ENCODE measurements around the gene INHBC.
A peak's percentile ranks its signal among the peaks of the same experiment; 100 is the strongest.
"Not testable (repeated sequence)": the region's sequence is repeated elsewhere in the genome, so short reads cannot be mapped to it uniquely, and the experiment has no call there.

The INHBC gene

DNA sequence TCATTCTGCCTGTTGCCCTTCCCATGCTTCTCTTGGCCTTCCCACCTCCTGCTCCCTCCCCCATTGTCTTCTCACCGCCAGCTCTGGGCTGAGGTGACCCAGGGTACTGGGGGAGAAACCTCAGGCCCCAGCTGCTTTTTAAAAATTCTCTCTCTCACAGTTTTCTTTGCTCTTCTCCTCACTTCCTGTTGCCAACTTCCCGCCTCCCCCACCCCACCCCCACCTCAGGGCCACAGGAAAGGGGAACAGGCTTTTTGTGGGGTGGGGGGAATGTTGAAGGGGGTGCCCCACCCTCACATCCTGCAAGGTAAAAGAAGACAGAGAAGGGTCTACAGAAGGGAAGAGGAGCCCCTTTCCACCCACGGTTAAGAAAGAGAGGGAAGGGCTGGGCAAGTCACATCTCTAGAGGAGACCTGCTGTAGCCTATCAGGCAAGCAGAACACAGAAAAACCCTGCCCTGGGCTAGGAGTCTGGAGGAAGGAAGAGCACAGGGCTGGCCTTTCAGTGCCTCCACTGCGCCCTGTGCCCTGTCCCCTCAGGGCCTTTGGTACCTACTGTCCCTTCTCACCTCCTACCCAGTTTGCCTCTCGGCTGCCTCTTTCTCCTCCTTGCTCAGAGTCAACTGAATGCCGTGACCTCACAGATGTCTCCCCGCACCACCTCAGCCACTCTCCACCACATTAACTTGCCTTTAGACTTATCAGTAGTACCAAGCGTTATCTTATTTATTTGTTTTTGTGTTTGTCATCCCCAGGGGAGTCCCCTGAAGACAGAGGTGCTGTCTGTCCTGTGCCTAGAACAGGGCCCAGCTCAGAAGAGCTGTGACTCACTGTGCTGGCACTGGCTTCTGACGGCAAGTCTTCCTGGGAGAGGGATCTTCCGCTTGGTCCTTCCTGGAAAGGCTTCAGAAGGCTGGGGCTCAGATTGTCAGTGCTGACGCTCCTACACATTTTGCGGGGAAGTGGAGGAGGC, 43.4 kb downstream of the INHBC start:
- Mint-ChIP-seq H3K4me3 (peak overlapping the region; percentile 95), H3K27ac (peak overlapping the region; percentile 91), H3K9me3 (no peaks in the 10 kb centered on the region), H3K27me3 (no peaks in the 10 kb centered on the region), H3K36me3 (peaks cover 10% of the 10 kb centered on the region), H3K4me1 (peaks cover 81% of the 10 kb centered on the region)

GRCh38 chr12:57479043-57479375, 44.4 kb downstream of the INHBC start:
- no peaks in the 10 kb centered on the region for H3K9me3 Mint-ChIP-seq
- H3K27me3 Mint-ChIP-seq = no peaks in the 10 kb centered on the region
- peaks cover 7% of the 10 kb centered on the region for H3K36me3 Mint-ChIP-seq
- H3K4me1 Mint-ChIP-seq = peaks cover 77% of the 10 kb centered on the region
- H3K4me3 Mint-ChIP-seq = peak overlapping the region; percentile 95
- H3K27ac Mint-ChIP-seq = peak overlapping the region; percentile 91

- peak within 1 kb of the TSS; percentile 91 for H3K27ac Mint-ChIP-seq
- H3K4me1 Mint-ChIP-seq = peaks cover 72% of the 10 kb centered on the region
- peak within 1 kb of the TSS; percentile 95 for H3K4me3 Mint-ChIP-seq
- H3K27me3 Mint-ChIP-seq = no peaks in the 10 kb centered on the region
- no peaks in the 10 kb centered on the region for H3K9me3 Mint-ChIP-seq
- peaks cover 2% of the 10 kb centered on the region for H3K36me3 Mint-ChIP-seq
Measured at GRCh38 chr12:57479376-57480115, 45.0 kb downstream of the INHBC start, which contains the start of gene ARHGAP9. ARHGAP9 (minus strand) TSS chr12:57479866; CDS start chr12:57479406, 460 bp downstream.

DNA sequence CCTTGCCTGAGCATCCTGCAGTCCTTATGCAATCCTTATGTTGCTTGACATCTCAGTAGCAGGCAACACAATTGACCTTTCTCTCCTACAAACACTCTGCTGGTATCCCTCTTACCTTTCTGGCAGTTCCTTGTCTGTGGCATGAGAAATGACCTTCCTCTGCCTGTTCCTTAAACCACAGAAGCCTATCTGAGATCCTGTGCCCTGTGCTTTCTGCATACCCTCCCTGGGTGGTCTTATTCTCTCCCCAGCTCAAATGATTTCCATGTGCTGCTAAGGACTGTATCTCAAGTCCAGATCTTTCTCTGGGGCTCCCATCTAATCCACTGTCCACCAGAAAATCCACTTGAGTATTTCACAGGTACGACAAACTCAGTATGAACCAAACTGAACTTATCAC, 47.1 kb downstream of the INHBC start:
- peaks cover 60% of the 10 kb centered on the region for H3K4me1 Mint-ChIP-seq
- H3K4me3 Mint-ChIP-seq = peak overlapping the region; percentile 19
- H3K27me3 Mint-ChIP-seq = no peaks in the 10 kb centered on the region
- H3K27ac Mint-ChIP-seq = peak overlapping the region; percentile 91
- H3K9me3 Mint-ChIP-seq = no peaks in the 10 kb centered on the region
- H3K36me3 Mint-ChIP-seq = no peaks in the 10 kb centered on the region

DNA sequence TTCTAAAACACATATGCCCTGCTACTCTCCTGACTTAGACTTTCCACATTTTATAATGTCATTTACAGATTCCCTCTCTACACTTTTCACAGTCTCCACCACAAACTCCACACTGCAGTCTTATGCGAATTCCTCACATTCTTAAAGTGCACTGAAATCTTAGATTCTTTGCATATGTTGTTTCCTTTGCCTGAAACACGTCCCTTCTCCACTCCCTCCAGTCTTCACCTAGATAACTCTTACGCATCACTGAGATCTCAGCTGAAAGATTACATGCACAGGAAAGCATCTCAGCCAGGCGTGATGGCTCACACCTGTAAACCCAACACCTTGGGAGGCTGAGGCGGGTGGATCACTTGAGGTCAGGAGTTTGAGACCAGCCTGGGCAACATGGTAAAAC, 48.9 kb downstream of the INHBC start:
- Mint-ChIP-seq H3K27me3 (no peaks in the 10 kb centered on the region), H3K36me3 (peaks cover 5% of the 10 kb centered on the region), H3K27ac (peak overlapping the region; percentile 80), H3K9me3 (no peaks in the 10 kb centered on the region), H3K4me1 (peaks cover 48% of the 10 kb centered on the region), H3K4me3 (no peak overlapping the region)

- Mint-ChIP-seq H3K9me3 (no peaks in the 10 kb centered on the region), H3K4me3 (no peak overlapping the region), H3K27ac (no peak overlapping the region), H3K36me3 (peaks cover 17% of the 10 kb centered on the region), H3K4me1 (peaks cover 44% of the 10 kb centered on the region), H3K27me3 (no peaks in the 10 kb centered on the region)
Measured at GRCh38 chr12:57485695-57486094, 51.1 kb downstream of the INHBC start.

GRCh38 chr12:57487055-57487596, 52.5 kb downstream of the INHBC start:
- no peaks in the 10 kb centered on the region for H3K27me3 Mint-ChIP-seq
- peaks cover 24% of the 10 kb centered on the region for H3K36me3 Mint-ChIP-seq
- H3K27ac Mint-ChIP-seq = no peak overlapping the region
- peak overlapping the region; percentile 99 for H3K4me3 Mint-ChIP-seq
- no peaks in the 10 kb centered on the region for H3K9me3 Mint-ChIP-seq
- H3K4me1 Mint-ChIP-seq = peaks cover 41% of the 10 kb centered on the region

DNA sequence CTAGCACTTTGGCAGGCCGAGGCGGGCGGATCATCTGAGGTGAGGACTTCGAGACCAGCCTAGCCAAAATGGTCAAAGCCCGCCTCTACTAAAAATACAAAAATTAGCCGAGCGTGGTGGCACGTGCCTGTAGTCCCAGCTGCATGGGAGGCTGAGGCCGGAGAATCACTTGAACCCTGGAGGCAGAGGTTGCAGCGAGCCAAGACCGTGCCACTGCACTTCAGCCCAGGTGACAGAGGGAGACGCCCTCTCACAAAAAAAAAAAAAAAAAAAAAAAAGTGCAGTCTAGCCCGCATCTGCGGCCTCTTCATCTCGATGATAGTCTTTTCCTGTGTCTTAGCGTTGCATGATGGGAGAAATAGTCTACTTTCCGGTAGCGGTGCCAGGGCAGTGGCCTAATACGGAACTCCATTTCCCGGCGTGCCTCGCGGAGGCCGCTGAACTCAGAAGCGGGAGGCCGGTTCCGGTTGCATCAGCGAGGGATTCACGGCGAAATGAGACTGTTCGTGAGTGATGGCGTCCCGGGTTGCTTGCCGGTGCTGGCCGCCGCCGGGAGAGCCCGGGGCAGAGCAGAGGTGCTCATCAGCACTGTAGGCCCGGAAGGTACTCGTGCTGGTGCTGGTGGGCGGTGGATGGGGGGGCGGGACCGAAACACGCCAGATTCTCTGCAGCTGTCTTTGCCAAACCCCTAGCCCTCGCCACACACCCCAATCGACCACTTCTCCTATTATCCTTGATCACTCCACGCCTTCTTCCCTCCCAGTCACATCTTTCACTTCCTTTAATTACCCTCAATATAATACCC, 53.2 kb downstream of the INHBC start, which contains the start of gene MARS1:
Gene MARS1 (plus strand): TSS at position 472 of the 805 bp plus-strand sequence. CDS start 23 bp downstream, at position 495.
- Mint-ChIP-seq H3K9me3 (no peaks in the 10 kb centered on the region), H3K36me3 (peaks cover 25% of the 10 kb centered on the region), H3K4me1 (peaks cover 42% of the 10 kb centered on the region), H3K4me3 (peak within 1 kb of the TSS; percentile 99), H3K27ac (peak within 1 kb of the TSS; percentile 96), H3K27me3 (no peaks in the 10 kb centered on the region)

GRCh38 chr12:57488402-57489156, 54.0 kb downstream of the INHBC start:
- peaks cover 38% of the 10 kb centered on the region for H3K4me1 Mint-ChIP-seq
- H3K4me3 Mint-ChIP-seq = peak overlapping the region; percentile 99
- H3K36me3 Mint-ChIP-seq = peaks cover 27% of the 10 kb centered on the region
- no peaks in the 10 kb centered on the region for H3K9me3 Mint-ChIP-seq
- peak overlapping the region; percentile 96 for H3K27ac Mint-ChIP-seq
- H3K27me3 Mint-ChIP-seq = no peaks in the 10 kb centered on the region

- Mint-ChIP-seq H3K4me1 (peaks cover 38% of the 10 kb centered on the region), H3K36me3 (peaks cover 27% of the 10 kb centered on the region), H3K9me3 (no peaks in the 10 kb centered on the region), H3K27me3 (no peaks in the 10 kb centered on the region), H3K4me3 (peak overlapping the region; percentile 99), H3K27ac (peak overlapping the region; percentile 96)
Measured at GRCh38 chr12:57489157-57489641, 54.6 kb downstream of the INHBC start.

DNA sequence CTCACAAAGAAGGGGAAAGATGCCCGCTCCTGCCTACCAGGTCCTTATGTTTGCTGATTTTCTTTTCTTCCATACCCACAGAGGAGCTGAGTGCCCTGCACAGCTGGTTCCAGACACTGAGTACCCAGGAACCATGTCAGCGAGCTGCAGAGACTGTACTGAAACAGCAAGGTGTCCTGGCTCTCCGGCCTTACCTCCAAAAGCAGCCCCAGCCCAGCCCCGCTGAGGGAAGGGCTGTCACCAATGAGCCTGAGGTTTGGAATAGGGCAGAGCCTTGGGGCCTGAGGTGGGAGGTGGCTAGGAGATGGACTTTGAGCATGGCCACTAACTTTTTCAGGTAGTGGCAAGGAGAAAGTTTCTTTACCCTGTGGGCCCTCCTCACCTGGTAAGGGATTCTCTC, 55.5 kb downstream of the INHBC start:
- no peak overlapping the region for H3K27ac Mint-ChIP-seq
- peaks cover 27% of the 10 kb centered on the region for H3K36me3 Mint-ChIP-seq
- H3K9me3 Mint-ChIP-seq = no peaks in the 10 kb centered on the region
- no peaks in the 10 kb centered on the region for H3K27me3 Mint-ChIP-seq
- H3K4me1 Mint-ChIP-seq = peaks cover 38% of the 10 kb centered on the region
- H3K4me3 Mint-ChIP-seq = peak overlapping the region; percentile 99

- peak overlapping the region; percentile 91 for H3K27ac Mint-ChIP-seq
- no peaks in the 10 kb centered on the region for H3K9me3 Mint-ChIP-seq
- peaks cover 38% of the 10 kb centered on the region for H3K4me1 Mint-ChIP-seq
- H3K4me3 Mint-ChIP-seq = peak overlapping the region; percentile 85
- no peaks in the 10 kb centered on the region for H3K27me3 Mint-ChIP-seq
- H3K36me3 Mint-ChIP-seq = peaks cover 29% of the 10 kb centered on the region
Measured at GRCh38 chr12:57491393-57492280, 57.1 kb downstream of the INHBC start.

DNA sequence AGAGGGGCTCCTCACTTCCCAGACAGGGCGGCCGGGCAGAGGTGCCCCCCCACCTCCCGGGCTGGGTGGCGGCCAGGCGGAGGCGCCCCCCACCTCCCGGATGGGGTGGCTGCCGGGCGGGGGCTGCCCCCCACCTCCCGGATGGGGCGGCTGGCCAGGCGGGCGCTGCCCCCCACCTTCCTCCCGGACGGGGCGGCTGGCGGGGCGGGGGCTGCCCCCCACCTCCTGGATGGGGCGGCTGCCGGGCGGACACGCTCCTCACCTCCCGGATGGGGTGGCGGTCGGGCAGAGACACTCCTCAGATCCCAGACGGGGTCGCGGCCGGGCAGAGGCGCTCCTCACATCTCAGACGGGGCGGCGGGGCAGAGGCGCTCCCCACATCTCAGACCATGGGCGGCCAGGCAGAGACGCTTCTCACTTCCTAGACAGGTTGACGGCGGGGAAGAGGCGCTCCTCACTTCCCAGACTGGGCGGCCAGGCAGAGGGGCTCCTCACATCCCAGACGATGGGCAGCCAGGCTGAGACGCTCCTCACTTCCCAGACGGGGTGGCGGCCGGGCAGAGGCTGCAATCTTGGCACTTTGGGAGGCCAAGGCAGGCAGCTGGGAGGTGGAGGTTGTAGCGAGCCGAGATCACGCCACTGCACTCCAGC, 60.6 kb downstream of the INHBC start:
- H3K27ac Mint-ChIP-seq = peak overlapping the region; percentile 46

More for the DNA sequence above, 60.6 kb downstream of the INHBC start:
- H3K27me3 Mint-ChIP-seq, H3K4me3 Mint-ChIP-seq, H3K9me3 Mint-ChIP-seq: not testable (repeated sequence)
- H3K4me1 Mint-ChIP-seq = peaks cover 26% of the 10 kb centered on the region
- H3K36me3 Mint-ChIP-seq = peaks cover 22% of the 10 kb centered on the region
